SH-SY5Y (cell line): Measurements from ENCODE around the gene CD40LG.

ENCODE experiments used
- GATA2 ChIP-seq: IDR thresholded peaks from 2 replicates; pipeline ENCODE4 v1.6.1; 2011; ENCODE audit warnings: mild to moderate bottlenecking, low read depth, low read length
- GATA3 ChIP-seq: IDR thresholded peaks from 2 replicates; pipeline ENCODE4 v1.6.1; 2011; ENCODE audit warnings: low read depth, mild to moderate bottlenecking, low read length, moderate library complexity

The CD40LG gene

GRCh38 chrX:136647677-136648360, at the start of gene CD40LG:
Gene CD40LG, plus strand, starts transcription at chrX:136648158. Its CDS starts 91 bp downstream, at chrX:136648249.
- TF ChIP-seq GATA3 = no peak
- TF ChIP-seq GATA2 = no peak

- TF ChIP-seq GATA2 (no peak), GATA3 (no peak)
These were observed 49.3 kb upstream of the CD40LG start for GRCh38 chrX:136598631-136599030.

- TF ChIP-seq GATA3 = no peak
- TF ChIP-seq GATA2 = no peak
These were observed 47.9 kb upstream of the CD40LG start for GRCh38 chrX:136600059-136600458.

GRCh38 chrX:136607236-136607635, 40.7 kb upstream of the CD40LG start:
- TF ChIP-seq GATA2 (no peak), GATA3 (no peak)

GRCh38 chrX:136608295-136608933, 39.5 kb upstream of the CD40LG start:
- no peak for TF ChIP-seq GATA3

- TF ChIP-seq GATA3 (no peak), GATA2 (no peak)
These were observed 30.8 kb upstream of the CD40LG start for GRCh38 chrX:136616987-136617685.

- TF ChIP-seq GATA3 = no peak
- no peak for TF ChIP-seq GATA2
These were observed 28.0 kb upstream of the CD40LG start for GRCh38 chrX:136619899-136620505.

- TF ChIP-seq GATA3 (no peak), GATA2 (no peak)
These were observed 27.2 kb upstream of the CD40LG start for GRCh38 chrX:136620780-136621179.

GRCh38 chrX:136622568-136622967, 25.4 kb upstream of the CD40LG start:
- no peak for TF ChIP-seq GATA3

GRCh38 chrX:136623396-136623795, 24.6 kb upstream of the CD40LG start:
- TF ChIP-seq GATA2 = no peak
- no peak for TF ChIP-seq GATA3

GRCh38 chrX:136625246-136625645, 22.7 kb upstream of the CD40LG start:
- TF ChIP-seq GATA3 (no peak), GATA2 (no peak)

GRCh38 chrX:136626237-136626636, 21.7 kb upstream of the CD40LG start:
- no peak for TF ChIP-seq GATA3
- no peak for TF ChIP-seq GATA2

- no peak for TF ChIP-seq GATA2
- TF ChIP-seq GATA3 = no peak
These were observed 21.1 kb upstream of the CD40LG start for GRCh38 chrX:136626891-136627290.

- no peak for TF ChIP-seq GATA2
- no peak for TF ChIP-seq GATA3
These were observed 20.5 kb upstream of the CD40LG start for GRCh38 chrX:136627409-136627808.
